CD4-positive, alpha-beta T cell treated with Interleukin-6 for 4 hours (primary cell): ENCODE measurements around the gene C4orf46.

Experiments
- DNase-seq: peaks from one replicate; pipeline ENCODE4 v3.0.0-alpha.2; 2020; ENCODE audit warnings: mixed read lengths

Gene C4orf46

DNA sequence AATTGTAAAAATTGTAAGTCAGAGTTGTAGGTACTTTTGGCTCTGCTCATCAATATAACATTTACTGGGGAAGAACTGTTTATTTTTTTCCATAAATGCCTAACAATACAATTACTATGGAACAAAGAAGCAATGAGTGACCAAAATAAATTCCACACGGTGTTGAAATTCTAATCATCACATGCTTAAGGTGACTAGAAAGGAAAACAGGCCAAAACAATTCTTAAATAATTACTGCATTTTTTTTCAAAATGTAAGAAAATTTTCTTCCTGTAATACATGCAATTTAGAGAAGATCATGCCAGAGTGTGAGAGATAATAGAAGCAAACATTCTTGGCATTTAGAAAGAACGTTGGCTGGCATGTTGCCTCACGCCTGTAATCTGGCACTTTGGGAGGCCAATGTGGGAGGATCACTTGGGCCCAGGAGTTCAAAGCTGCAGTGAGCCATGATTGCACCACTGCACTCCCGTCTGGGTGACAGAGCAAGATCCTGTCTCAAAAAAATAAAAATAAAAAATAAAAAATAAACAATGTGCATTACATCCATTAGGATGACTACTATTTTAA lies 22.5 kb downstream of the C4orf46 start:
- DNase-seq, result no peak

DNA sequence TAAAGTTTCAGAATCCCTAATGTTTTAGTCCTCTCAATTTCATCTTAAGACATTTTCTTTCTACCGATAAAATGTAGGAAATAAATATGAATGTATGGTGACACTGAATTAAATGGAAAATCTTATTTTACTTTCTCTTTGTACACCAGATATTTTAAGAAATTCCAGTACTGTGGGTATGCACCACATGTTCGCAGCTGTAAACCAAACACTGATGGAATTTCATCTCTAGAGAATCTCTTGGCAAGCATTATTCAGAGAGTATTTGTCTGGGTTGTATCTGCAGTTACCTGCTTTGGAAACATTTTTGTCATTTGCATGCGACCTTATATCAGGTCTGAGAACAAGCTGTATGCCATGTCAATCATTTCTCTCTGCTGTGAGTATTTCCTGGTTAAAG lies 26.9 kb downstream of the C4orf46 start:
- DNase-seq, result no peak

DNA sequence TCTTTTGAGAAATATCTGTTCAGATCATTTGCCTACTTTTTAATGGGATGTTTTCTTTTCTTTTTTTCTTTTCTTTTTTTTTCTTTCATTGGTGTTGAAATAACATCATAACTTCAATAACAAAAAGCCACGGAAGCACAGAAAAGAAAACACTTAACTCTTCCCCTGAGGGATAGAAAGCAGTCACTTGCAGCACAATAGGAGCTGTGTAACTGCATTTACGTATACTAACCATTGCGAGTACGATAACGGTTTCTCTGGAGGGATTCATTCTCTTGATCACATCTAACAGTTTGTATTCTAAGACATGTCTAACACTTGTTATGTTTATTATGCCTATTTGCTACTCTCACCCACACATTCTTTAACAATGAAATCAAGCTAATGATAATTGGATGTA lies 27.3 kb downstream of the C4orf46 start:
- DNase-seq, result no peak

DNA sequence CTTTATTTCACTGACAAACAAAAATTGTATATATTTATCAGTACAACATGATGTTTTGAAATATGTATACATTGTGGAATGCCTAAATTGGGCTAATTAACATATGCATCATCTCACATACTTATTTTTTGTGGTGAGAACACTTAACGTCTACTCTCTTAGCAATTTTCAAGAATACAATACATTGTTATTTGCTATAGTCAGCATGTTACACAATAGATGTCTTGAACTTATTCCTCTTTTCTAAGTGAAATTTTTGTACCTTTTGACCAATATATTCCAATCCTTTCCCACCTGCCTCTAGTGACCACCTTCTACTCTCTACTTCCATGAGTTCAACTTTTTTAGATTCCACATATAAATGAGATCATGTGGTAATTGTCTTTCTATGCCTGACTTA lies 35.1 kb downstream of the C4orf46 start:
- DNase-seq, result no peak

DNA sequence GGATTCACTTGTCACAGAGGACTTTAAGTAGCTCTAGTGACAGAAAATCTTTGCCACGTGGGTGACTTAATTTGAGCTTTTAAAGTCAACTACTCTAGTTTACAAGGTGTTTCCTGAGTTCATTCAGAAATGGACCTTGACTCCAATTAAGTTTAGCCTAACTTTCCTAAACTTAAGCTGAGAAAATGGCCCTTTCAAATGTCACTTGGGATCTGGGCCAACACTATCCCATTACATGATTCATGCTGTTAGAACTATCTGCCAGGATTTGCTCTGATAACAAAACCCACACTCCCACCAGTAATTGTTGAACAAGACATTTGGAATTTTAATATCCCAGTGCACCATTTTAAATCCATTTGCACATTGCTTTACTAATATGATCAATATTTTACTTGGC lies 40.8 kb downstream of the C4orf46 start:
- no peak for DNase-seq

DNA sequence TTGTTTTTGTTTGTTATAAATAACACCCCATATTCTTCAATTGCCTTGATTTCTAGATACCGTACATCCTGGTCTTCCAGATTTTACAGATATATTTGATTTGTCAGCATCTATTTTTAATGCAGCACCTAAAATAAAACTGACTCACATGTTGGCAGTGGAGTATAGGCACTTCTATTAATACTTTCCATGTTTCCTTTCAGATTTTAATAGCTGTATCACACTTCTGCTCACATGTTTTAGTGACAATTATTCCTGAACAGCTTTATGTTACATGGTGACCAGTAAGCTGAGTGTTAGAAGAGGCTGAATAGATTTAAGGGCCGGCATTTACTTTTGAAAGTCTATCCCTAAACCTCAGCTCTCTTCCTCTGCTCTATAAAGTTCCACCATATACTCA lies 46.1 kb downstream of the C4orf46 start:
- no peak for DNase-seq

DNA sequence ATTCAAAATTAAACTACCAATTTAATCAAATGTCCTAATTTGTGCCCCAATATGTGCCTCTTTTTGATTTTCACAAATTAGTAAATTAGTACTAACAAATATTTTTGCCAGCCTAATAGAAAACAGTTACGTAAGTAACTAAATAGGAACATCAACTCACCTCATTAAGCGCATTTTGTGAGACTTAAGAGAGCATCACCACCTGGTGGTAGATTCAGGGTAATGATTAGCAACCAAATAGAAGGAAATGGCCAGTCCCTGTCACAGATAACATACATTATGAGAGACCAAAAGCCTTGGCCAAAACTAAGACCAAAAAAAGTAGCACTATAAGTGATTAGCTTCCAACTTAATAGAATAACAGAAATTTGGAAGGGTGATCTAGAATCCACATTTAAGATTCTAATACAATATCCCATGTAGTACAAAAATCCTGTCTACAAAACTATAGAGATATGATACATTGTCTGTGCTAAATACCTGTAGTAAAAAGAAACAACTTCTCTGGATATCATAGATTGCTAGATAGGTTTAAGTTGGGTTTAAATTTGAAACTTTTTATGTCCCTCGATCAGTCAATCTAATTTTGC lies 46.7 kb downstream of the C4orf46 start:
- no peak for DNase-seq

DNA sequence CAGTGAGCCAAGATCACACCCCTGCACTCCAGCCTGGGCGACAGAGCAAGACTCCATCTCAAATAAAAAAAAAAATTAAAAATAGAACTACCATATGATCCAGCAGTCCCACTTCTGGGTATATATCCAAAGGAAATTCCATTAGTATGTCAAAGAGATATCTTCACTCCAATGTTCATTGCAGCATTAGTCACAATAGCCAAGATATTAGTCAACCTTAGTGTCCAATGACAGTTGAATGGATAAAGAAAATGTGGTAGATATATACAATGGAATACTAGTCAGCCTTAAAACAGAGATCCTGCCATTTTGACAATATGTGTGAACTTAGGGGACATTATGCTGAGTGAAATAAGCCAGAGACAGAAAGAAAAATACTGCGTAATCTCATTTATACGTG lies 49.4 kb downstream of the C4orf46 start:
- no peak for DNase-seq

DNA sequence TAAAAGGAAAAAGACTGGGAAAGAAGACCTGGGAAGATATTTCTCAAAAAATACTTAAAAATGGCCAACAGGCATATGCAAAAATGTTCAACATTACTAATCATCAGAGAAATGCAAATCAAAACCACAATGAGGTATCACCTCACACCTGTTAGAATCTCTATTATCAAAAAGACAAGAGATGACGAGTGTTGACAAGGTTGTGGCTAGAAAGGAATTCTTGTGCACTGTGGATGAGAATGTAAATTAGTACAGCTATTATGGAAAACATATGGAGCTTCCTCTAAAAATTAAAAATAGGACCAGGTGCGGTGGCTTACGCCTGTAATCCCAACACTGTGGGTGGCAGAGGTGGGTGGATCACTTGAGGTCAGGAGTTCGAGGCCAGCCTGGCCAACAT lies 50.0 kb downstream of the C4orf46 start:
- no peak for DNase-seq

DNA sequence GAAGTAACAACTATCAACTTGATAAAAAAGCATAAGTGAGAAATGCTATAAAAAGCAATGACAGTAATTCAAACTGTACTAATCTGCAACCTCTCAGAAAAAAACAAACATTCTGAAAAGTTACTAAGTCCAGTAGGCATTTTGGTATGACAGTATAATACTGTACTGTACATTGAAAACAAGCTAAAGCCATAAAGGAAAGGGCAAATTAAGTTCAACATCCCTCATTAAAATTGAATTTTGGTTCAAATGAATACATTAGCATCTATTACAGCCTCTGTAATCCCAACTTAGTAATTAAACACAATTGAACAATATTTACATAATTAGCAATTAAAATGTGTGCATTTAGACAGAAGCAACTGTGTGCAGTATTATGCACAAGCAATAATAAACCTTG lies 53.7 kb downstream of the C4orf46 start:
- DNase-seq, result no peak
